Kidney epithelial cell (primary cell): Measurements from ENCODE around the gene CDON. TPM values are rescaled to one million over a fixed set of nuclear protein-coding genes. Genes with fewer than 3 reads are reported as not detected.

Experiments
- DNase-seq: peaks from one replicate; pipeline ENCODE4 v3.0.0-alpha.2; 2010; ENCODE audit warnings: low read depth
- H3K27me3 ChIP-seq: 2 replicates; pipeline ENCODE4 v1.6.0; 2011; ENCODE audit warnings: low read length; ENCODE audit not compliant: control insufficient read depth, insufficient read depth
- H3K36me3 ChIP-seq: 2 replicates; pipeline ENCODE4 v1.5.1; 2011; ENCODE audit warnings: low read length; ENCODE audit not compliant: control insufficient read depth, insufficient read depth
- H3K4me3 ChIP-seq: 2 replicates; pipeline ENCODE4 v1.5.1; 2011; ENCODE audit warnings: low read depth, mild to moderate bottlenecking, control low read depth, low read length
- CTCF ChIP-seq: IDR thresholded peaks from 2 replicates; pipeline ENCODE4 v1.5.1; 2011; ENCODE audit warnings: mild to moderate bottlenecking, moderate library complexity, low read length, control low read depth, inconsistent platforms; ENCODE audit not compliant: insufficient read depth, poor library complexity, severe bottlenecking
- total RNA-seq: library from RNA; depleted of rRNA; stranded (reverse); fragments of >200 nt; gene quantifications from 2 replicates; pipeline ENCODE4 v1.2.3, GENCODE V29; 2015

The CDON gene
- total RNA-seq, 1 donor from 2014 or later: 10.4 TPM

GRCh38 chr11:125958872-125959400, 103.7 kb downstream of the CDON start:
- Histone ChIP-seq H3K27me3 (no peaks in the 10 kb centered on the region), H3K4me3 (no peak overlapping the region), H3K36me3 (no peaks in the 10 kb centered on the region)
- no peak for TF ChIP-seq CTCF
- DNase-seq: no peak

GRCh38 chr11:125957618-125958332, 104.9 kb downstream of the CDON start:
- no peak overlapping the region for H3K4me3 ChIP-seq

GRCh38 chr11:125956391-125957134, 106.1 kb downstream of the CDON start:
- no peaks in the 10 kb centered on the region for H3K27me3 ChIP-seq
- no peak for DNase-seq
- H3K36me3 ChIP-seq: no peaks in the 10 kb centered on the region
- TF ChIP-seq CTCF: no peak
- no peak overlapping the region for H3K4me3 ChIP-seq

More at GRCh38 chr11:125957618-125958332, 104.9 kb downstream of the CDON start:
- no peaks in the 10 kb centered on the region for H3K36me3 ChIP-seq
- no peaks in the 10 kb centered on the region for H3K27me3 ChIP-seq
- no peak for TF ChIP-seq CTCF
- no peak for DNase-seq

- no peaks in the 10 kb centered on the region for H3K27me3 ChIP-seq
- no peak for TF ChIP-seq CTCF
- no peak for DNase-seq
- no peaks in the 10 kb centered on the region for H3K36me3 ChIP-seq
- H3K4me3 ChIP-seq: no peak overlapping the region
These were observed 106.8 kb downstream of the CDON start for GRCh38 chr11:125955856-125956255.

GRCh38 chr11:125954945-125955640, 107.6 kb downstream of the CDON start:
- DNase-seq: no peak
- no peaks in the 10 kb centered on the region for H3K36me3 ChIP-seq
- H3K4me3 ChIP-seq: no peak overlapping the region
- H3K27me3 ChIP-seq: no peaks in the 10 kb centered on the region
- TF ChIP-seq CTCF: no peak
